GM12878 (cell line): Measurements from ENCODE around the gene DCAF6.

Experiments
- FOXM1 ChIP-seq: IDR thresholded peaks from 2 replicates; pipeline ENCODE4 v1.6.1; 2012; ENCODE audit warnings: low read depth, mild to moderate bottlenecking, inconsistent platforms, low read length, moderate library complexity
- GATAD2B ChIP-seq: fragments of 450-650 bp; conservative IDR thresholded peaks from 2 replicates; pipeline ENCODE4 v1.6.1; 2017; ENCODE audit warnings: low read depth, mild to moderate bottlenecking, moderate library complexity
- MXI1 ChIP-seq: fragments of 150-350 bp; IDR thresholded peaks from 2 replicates; pipeline ENCODE4 v1.6.1; 2011; ENCODE audit warnings: low read depth, mild to moderate bottlenecking, inconsistent platforms, low read length, improper control_type of control experiment
- POLR2A ChIP-seq: IDR thresholded peaks from 2 replicates; pipeline ENCODE4 v1.6.1; 2011; ENCODE audit warnings: low read depth, mild to moderate bottlenecking, low read length
- POLR2AphosphoS5 ChIP-seq: IDR thresholded peaks from 2 replicates; pipeline ENCODE4 v1.6.1; 2011; ENCODE audit warnings: mild to moderate bottlenecking, low read length, inconsistent platforms
- RAD21 ChIP-seq: IDR thresholded peaks from 2 replicates; pipeline ENCODE4 v1.6.1; 2011; ENCODE audit warnings: mild to moderate bottlenecking, low read depth, low read length, moderate library complexity; ENCODE audit not compliant: insufficient read depth
- RELA ChIP-seq: fragments of 450-650 bp; IDR thresholded peaks from 2 replicates; pipeline ENCODE4 v1.8.0; 2014; ENCODE audit warnings: borderline replicate concordance; ENCODE audit not compliant: partially characterized antibody
- SRF ChIP-seq, 2 experiments: IDR thresholded peaks; 2 replicates each; pipeline ENCODE4 v1.6.1; 2011; ENCODE audit warnings: low read depth in 2 of 2, low read length in 2 of 2, mild to moderate bottlenecking in 1 of 2, moderate library complexity in 1 of 2
- TF ChIP-seq, protein P1 (sequence below), 3 experiments: IDR thresholded peaks in 2 of 3; conservative IDR thresholded peaks in 1 of 3; 2 replicates each; pipeline ENCODE4 v1.5.1; 2011; ENCODE audit warnings: low read depth in 3 of 3, low read length in 3 of 3, mild to moderate bottlenecking in 3 of 3, control low read depth in 2 of 3, moderate library complexity in 2 of 3, inconsistent platforms in 1 of 3, mixed read lengths in 1 of 3; ENCODE audit not compliant: control insufficient read depth in 2 of 3, insufficient read depth in 1 of 3; ENCODE audit errors: extremely low read depth in 1 of 3
- TF ChIP-seq, protein P2 (sequence below): fragments of 450-650 bp; conservative IDR thresholded peaks from 2 replicates; pipeline ENCODE4 v1.6.1; 2017; ENCODE audit warnings: mild to moderate bottlenecking, moderate library complexity
- TF ChIP-seq, protein P3 (sequence below): IDR thresholded peaks from 2 replicates; pipeline ENCODE4 v1.6.1; 2012; ENCODE audit warnings: improper control_type of control experiment, low read depth, low read length; ENCODE audit not compliant: insufficient replicate concordance
- TF ChIP-seq, protein P4 (sequence below): IDR thresholded peaks from 2 replicates; pipeline ENCODE4 v1.6.1; 2011; ENCODE audit warnings: low read depth, mild to moderate bottlenecking, low read length, moderate library complexity, borderline replicate concordance; ENCODE audit errors: extremely low read depth
- TF ChIP-seq, protein P5 (sequence below): IDR thresholded peaks from 2 replicates; pipeline ENCODE4 v1.6.1; 2011; ENCODE audit warnings: mild to moderate bottlenecking, low read depth, low read length, moderate library complexity; ENCODE audit not compliant: insufficient replicate concordance
- TF ChIP-seq, protein P6 (sequence below): IDR thresholded peaks from 2 replicates; pipeline ENCODE4 v1.6.1; 2012; ENCODE audit warnings: low read depth, low read length, improper control_type of control experiment

DNA sequence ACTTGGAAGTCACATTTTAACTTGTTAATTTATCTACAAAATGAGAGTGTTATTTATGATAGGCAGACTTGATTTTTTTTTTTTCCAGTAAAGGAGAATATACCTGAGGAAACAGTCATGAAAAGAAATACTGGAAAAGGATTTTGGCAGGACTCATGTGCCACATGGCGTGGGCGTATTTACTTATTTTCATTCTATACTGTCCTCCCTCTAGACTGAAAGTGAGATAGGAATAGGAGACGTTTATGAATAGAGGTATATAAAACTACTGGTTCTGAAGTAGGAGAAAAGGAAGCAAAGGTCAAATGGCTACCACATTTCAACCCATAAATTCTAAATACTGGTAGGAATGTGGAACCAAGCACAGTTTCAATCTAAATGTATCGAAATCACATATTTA is 95.1 kb downstream of the DCAF6 start:
- TF ChIP-seq POLR2AphosphoS5 (no peak), GATAD2B (no peak), POLR2A (no peak), RAD21 (no peak), SRF (IDR thresholded peaks at IDR 0.05; ENCODE audit: low read depth in 2 of 2, low read length in 2 of 2) (no peak), RELA (no peak), MXI1 (no peak), FOXM1 (no peak)
- TF ChIP-seq, protein P1, sequence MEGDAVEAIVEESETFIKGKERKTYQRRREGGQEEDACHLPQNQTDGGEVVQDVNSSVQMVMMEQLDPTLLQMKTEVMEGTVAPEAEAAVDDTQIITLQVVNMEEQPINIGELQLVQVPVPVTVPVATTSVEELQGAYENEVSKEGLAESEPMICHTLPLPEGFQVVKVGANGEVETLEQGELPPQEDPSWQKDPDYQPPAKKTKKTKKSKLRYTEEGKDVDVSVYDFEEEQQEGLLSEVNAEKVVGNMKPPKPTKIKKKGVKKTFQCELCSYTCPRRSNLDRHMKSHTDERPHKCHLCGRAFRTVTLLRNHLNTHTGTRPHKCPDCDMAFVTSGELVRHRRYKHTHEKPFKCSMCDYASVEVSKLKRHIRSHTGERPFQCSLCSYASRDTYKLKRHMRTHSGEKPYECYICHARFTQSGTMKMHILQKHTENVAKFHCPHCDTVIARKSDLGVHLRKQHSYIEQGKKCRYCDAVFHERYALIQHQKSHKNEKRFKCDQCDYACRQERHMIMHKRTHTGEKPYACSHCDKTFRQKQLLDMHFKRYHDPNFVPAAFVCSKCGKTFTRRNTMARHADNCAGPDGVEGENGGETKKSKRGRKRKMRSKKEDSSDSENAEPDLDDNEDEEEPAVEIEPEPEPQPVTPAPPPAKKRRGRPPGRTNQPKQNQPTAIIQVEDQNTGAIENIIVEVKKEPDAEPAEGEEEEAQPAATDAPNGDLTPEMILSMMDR (IDR thresholded peaks at IDR 0.05 in 2 of 3, conservative IDR thresholded peaks at IDR 0.05 in 1 of 3; ENCODE audit: control insufficient read depth in 2 of 3, extremely low read depth in 1 of 3, insufficient read depth in 1 of 3, low read depth in 3 of 3, low read length in 3 of 3): no peak
- TF ChIP-seq, protein P2, sequence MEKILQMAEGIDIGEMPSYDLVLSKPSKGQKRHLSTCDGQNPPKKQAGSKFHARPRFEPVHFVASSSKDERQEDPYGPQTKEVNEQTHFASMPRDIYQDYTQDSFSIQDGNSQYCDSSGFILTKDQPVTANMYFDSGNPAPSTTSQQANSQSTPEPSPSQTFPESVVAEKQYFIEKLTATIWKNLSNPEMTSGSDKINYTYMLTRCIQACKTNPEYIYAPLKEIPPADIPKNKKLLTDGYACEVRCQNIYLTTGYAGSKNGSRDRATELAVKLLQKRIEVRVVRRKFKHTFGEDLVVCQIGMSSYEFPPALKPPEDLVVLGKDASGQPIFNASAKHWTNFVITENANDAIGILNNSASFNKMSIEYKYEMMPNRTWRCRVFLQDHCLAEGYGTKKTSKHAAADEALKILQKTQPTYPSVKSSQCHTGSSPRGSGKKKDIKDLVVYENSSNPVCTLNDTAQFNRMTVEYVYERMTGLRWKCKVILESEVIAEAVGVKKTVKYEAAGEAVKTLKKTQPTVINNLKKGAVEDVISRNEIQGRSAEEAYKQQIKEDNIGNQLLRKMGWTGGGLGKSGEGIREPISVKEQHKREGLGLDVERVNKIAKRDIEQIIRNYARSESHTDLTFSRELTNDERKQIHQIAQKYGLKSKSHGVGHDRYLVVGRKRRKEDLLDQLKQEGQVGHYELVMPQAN: no peak
- TF ChIP-seq, protein P3, sequence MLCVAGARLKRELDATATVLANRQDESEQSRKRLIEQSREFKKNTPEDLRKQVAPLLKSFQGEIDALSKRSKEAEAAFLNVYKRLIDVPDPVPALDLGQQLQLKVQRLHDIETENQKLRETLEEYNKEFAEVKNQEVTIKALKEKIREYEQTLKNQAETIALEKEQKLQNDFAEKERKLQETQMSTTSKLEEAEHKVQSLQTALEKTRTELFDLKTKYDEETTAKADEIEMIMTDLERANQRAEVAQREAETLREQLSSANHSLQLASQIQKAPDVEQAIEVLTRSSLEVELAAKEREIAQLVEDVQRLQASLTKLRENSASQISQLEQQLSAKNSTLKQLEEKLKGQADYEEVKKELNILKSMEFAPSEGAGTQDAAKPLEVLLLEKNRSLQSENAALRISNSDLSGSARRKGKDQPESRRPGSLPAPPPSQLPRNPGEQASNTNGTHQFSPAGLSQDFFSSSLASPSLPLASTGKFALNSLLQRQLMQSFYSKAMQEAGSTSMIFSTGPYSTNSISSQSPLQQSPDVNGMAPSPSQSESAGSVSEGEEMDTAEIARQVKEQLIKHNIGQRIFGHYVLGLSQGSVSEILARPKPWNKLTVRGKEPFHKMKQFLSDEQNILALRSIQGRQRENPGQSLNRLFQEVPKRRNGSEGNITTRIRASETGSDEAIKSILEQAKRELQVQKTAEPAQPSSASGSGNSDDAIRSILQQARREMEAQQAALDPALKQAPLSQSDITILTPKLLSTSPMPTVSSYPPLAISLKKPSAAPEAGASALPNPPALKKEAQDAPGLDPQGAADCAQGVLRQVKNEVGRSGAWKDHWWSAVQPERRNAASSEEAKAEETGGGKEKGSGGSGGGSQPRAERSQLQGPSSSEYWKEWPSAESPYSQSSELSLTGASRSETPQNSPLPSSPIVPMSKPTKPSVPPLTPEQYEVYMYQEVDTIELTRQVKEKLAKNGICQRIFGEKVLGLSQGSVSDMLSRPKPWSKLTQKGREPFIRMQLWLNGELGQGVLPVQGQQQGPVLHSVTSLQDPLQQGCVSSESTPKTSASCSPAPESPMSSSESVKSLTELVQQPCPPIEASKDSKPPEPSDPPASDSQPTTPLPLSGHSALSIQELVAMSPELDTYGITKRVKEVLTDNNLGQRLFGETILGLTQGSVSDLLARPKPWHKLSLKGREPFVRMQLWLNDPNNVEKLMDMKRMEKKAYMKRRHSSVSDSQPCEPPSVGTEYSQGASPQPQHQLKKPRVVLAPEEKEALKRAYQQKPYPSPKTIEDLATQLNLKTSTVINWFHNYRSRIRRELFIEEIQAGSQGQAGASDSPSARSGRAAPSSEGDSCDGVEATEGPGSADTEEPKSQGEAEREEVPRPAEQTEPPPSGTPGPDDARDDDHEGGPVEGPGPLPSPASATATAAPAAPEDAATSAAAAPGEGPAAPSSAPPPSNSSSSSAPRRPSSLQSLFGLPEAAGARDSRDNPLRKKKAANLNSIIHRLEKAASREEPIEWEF: no peak
- TF ChIP-seq, protein P4, sequence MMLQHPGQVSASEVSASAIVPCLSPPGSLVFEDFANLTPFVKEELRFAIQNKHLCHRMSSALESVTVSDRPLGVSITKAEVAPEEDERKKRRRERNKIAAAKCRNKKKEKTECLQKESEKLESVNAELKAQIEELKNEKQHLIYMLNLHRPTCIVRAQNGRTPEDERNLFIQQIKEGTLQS: no peak
- TF ChIP-seq, protein P5, sequence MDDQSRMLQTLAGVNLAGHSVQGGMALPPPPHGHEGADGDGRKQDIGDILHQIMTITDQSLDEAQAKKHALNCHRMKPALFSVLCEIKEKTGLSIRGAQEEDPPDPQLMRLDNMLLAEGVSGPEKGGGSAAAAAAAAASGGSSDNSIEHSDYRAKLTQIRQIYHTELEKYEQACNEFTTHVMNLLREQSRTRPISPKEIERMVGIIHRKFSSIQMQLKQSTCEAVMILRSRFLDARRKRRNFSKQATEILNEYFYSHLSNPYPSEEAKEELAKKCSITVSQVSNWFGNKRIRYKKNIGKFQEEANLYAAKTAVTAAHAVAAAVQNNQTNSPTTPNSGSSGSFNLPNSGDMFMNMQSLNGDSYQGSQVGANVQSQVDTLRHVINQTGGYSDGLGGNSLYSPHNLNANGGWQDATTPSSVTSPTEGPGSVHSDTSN: no peak
- TF ChIP-seq, protein P6, sequence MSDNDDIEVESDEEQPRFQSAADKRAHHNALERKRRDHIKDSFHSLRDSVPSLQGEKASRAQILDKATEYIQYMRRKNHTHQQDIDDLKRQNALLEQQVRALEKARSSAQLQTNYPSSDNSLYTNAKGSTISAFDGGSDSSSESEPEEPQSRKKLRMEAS: no peak
